A673 (cell line): ENCODE data around the gene RNF180.

Experiments used
- CTCF ChIP-seq: fragments of 300-800, 200-600 bp; sonication (generic); conservative IDR thresholded peaks from 2 replicates; pipeline ENCODE4 v1.5.1; 2017; ENCODE audit warnings: low read depth, mild to moderate bottlenecking, antibody characterized with exemption, low read length, moderate library complexity, mixed read lengths
- EZH2 ChIP-seq: fragments of 200-600 bp; sonication (generic); IDR thresholded peaks from 2 replicates; pipeline ENCODE4 v1.6.1; 2017; ENCODE audit warnings: borderline replicate concordance, low read depth, mild to moderate bottlenecking, mixed read lengths, antibody characterized with exemption, low read length; ENCODE audit not compliant: poor library complexity, severe bottlenecking

- no peak for TF ChIP-seq CTCF
- TF ChIP-seq EZH2, result no peak
These were observed 165.1 kb downstream of the RNF180 start for GRCh38 chr5:64330728-64331231.
